ELR (cell line): ENCODE measurements around the gene SNRPD3.
"Not testable (repeated sequence)": the region's sequence is repeated elsewhere in the genome, so short reads cannot be mapped to it uniquely, and the experiment has no call there.

Experiments
- DNase-seq: peaks from one replicate; pipeline ENCODE4 v3.0.0-alpha.2; 2015; ENCODE audit warnings: low read depth

Gene SNRPD3

GRCh38 chr22:24555165-24556039 is at the start of gene SNRPD3:
SNRPD3 (plus strand) TSS chr22:24555999; CDS start chr22:24557675, 1,676 bp downstream.
- DNase-seq = peak; percentile 99

- DNase-seq = peak; percentile 76
These were observed 48.9 kb upstream of the SNRPD3 start for GRCh38 chr22:24506802-24507438.

GRCh38 chr22:24507716-24508115 is 48.1 kb upstream of the SNRPD3 start:
- DNase-seq = no peak

- DNase-seq = peak; percentile 30
These were observed 44.9 kb upstream of the SNRPD3 start for GRCh38 chr22:24510637-24511625.

- no peak for DNase-seq
These were observed 43.8 kb upstream of the SNRPD3 start for GRCh38 chr22:24512043-24512442.

GRCh38 chr22:24513378-24514240 is 42.2 kb upstream of the SNRPD3 start:
- DNase-seq = no peak

- DNase-seq = no peak
These were observed 41.4 kb upstream of the SNRPD3 start for GRCh38 chr22:24514241-24515026.

- no peak for DNase-seq
These were observed 40.8 kb upstream of the SNRPD3 start for GRCh38 chr22:24515027-24515338.

- DNase-seq = peak; percentile 84
These were observed 39.5 kb upstream of the SNRPD3 start for GRCh38 chr22:24516301-24516737.

GRCh38 chr22:24517446-24517845 is 38.4 kb upstream of the SNRPD3 start:
- DNase-seq = no peak

- no peak for DNase-seq
These were observed 37.6 kb upstream of the SNRPD3 start for GRCh38 chr22:24518228-24518627.

- no peak for DNase-seq
These were observed 36.9 kb upstream of the SNRPD3 start for GRCh38 chr22:24518771-24519485.

- no peak for DNase-seq
These were observed 36.3 kb upstream of the SNRPD3 start for GRCh38 chr22:24519496-24519895.

- DNase-seq = peak; percentile 78
These were observed 34.0 kb upstream of the SNRPD3 start for GRCh38 chr22:24521791-24522245.

- peak; percentile 50 for DNase-seq
These were observed 31.9 kb upstream of the SNRPD3 start for GRCh38 chr22:24523873-24524272.

GRCh38 chr22:24525416-24526037 is 30.3 kb upstream of the SNRPD3 start:
- DNase-seq = peak; percentile 79

GRCh38 chr22:24526191-24526590 is 29.6 kb upstream of the SNRPD3 start:
- DNase-seq = peak; percentile 23

- DNase-seq = no peak
These were observed 25.9 kb upstream of the SNRPD3 start for GRCh38 chr22:24529898-24530297.

GRCh38 chr22:24530968-24531367 is 24.8 kb upstream of the SNRPD3 start:
- not testable (repeated sequence) for DNase-seq
